Measurements from ENCODE around the gene ATXN2. TPM values are rescaled to one million over a fixed set of nuclear protein-coding genes. Genes with fewer than 3 reads are reported as not detected.

ATXN2 gene
- total RNA-seq, 1 donor from 2014 or later, result 50.0 TPM

DNA sequence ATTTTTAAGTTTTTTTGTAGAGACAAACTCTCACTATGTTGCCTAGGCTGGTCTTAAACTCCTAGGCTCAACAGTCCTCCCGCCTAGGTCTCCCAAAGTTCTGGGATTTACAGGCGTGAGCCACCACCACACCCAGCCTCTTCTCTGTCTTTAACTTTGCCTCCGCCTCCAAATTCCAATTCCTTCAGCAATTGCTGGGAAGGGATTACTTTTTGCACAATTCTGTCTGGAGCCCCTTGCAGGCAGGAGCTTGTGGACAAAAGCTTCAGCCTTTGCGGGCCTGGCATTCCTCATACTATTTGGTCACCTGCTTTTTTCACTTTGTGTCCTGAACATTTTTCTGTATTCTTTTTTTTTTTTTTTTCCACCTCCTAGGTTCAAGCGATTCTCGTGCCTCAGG is 167.3 kb downstream of the ATXN2 start:
- no peak for DNase-seq
- intact Hi-C loops (cut with micrococcal nuclease), result no loop called here
- TF ChIP-seq, protein P1, sequence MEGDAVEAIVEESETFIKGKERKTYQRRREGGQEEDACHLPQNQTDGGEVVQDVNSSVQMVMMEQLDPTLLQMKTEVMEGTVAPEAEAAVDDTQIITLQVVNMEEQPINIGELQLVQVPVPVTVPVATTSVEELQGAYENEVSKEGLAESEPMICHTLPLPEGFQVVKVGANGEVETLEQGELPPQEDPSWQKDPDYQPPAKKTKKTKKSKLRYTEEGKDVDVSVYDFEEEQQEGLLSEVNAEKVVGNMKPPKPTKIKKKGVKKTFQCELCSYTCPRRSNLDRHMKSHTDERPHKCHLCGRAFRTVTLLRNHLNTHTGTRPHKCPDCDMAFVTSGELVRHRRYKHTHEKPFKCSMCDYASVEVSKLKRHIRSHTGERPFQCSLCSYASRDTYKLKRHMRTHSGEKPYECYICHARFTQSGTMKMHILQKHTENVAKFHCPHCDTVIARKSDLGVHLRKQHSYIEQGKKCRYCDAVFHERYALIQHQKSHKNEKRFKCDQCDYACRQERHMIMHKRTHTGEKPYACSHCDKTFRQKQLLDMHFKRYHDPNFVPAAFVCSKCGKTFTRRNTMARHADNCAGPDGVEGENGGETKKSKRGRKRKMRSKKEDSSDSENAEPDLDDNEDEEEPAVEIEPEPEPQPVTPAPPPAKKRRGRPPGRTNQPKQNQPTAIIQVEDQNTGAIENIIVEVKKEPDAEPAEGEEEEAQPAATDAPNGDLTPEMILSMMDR (IDR thresholded peaks at IDR 0.05; ENCODE audit: borderline replicate concordance), result no peak
- H3K4me3 ChIP-seq, result no peak overlapping the region
- H3K4me1 ChIP-seq, result peaks cover 100% of the 10 kb centered on the region
- H3K27ac ChIP-seq (replicated peaks), result peak overlapping the region; percentile 97
- H3K36me3 ChIP-seq, result no peaks in the 10 kb centered on the region
- no peaks in the 10 kb centered on the region for H3K9me3 ChIP-seq (replicated peaks)
- no peaks in the 10 kb centered on the region for H3K27me3 ChIP-seq (ENCODE audit: low read depth)

- Histone ChIP-seq H3K4me1 (peaks cover 100% of the 10 kb centered on the region), H3K27ac (replicated peaks) (peak overlapping the region; percentile 97), H3K4me3 (peak overlapping the region; percentile 35), H3K9me3 (replicated peaks) (no peaks in the 10 kb centered on the region), H3K36me3 (no peaks in the 10 kb centered on the region), H3K27me3 (ENCODE audit: low read depth) (no peaks in the 10 kb centered on the region)
- DNase-seq, result no peak
- intact Hi-C loops (cut with micrococcal nuclease), result no loop called here
- TF ChIP-seq, protein P1 (IDR thresholded peaks at IDR 0.05; ENCODE audit: borderline replicate concordance), result no peak
Measured at GRCh38 chr12:111430433-111431353, 168.4 kb downstream of the ATXN2 start.

DNA sequence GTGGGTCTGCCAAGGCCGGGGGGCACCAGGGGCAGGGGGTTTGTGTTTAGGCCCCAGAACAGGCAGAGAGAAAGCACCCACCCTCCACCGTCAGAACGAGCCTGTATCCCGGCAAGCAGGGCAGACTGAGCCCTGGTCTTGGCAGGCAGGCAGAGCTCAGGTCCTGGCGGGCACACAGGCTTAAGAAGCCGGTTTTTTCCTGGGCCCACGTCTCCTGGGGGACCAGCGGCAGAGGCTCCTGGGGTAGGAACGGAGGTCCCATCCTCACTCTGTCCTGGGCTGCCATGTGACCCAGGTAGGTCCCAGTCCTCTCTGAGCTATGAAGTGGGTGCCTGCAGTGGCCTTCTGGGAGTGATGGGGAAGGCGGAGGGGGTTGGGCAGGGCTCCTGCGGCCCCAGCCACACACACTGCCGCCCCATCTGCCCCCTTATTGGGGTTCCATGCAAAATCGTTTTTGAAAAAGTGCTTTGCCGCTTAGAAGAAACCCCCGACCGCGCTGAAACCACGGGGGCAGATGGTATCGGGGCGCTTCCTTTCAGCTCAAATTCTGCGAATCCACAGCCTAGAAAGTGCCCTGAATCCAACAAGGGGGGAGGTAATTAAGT is 169.2 kb downstream of the ATXN2 start:
- Histone ChIP-seq H3K27me3 (ENCODE audit: low read depth) (no peaks in the 10 kb centered on the region), H3K9me3 (replicated peaks) (no peaks in the 10 kb centered on the region), H3K4me1 (peaks cover 100% of the 10 kb centered on the region), H3K36me3 (no peaks in the 10 kb centered on the region), H3K4me3 (peak overlapping the region; percentile 35), H3K27ac (replicated peaks) (peak overlapping the region; percentile 97)
- intact Hi-C loops (cut with micrococcal nuclease), result no loop called here
- no peak for DNase-seq
- TF ChIP-seq, protein P1 (IDR thresholded peaks at IDR 0.05; ENCODE audit: borderline replicate concordance), result no peak

- Histone ChIP-seq H3K27me3 (ENCODE audit: low read depth) (no peaks in the 10 kb centered on the region), H3K9me3 (replicated peaks) (no peaks in the 10 kb centered on the region), H3K36me3 (no peaks in the 10 kb centered on the region), H3K4me3 (peak overlapping the region; percentile 35), H3K4me1 (peaks cover 100% of the 10 kb centered on the region), H3K27ac (replicated peaks) (peak overlapping the region; percentile 97)
- intact Hi-C loops (cut with micrococcal nuclease), result no loop called here
- peak; percentile 76 for DNase-seq
- TF ChIP-seq, protein P1 (IDR thresholded peaks at IDR 0.05; ENCODE audit: borderline replicate concordance), result no peak
Measured at GRCh38 chr12:111428728-111429175, 170.4 kb downstream of the ATXN2 start.

- Histone ChIP-seq H3K9me3 (replicated peaks) (no peaks in the 10 kb centered on the region), H3K4me1 (peaks cover 100% of the 10 kb centered on the region), H3K4me3 (peak overlapping the region; percentile 25), H3K27me3 (ENCODE audit: low read depth) (no peaks in the 10 kb centered on the region), H3K27ac (replicated peaks) (peak overlapping the region; percentile 97), H3K36me3 (no peaks in the 10 kb centered on the region)
- intact Hi-C loops (cut with micrococcal nuclease), result no loop called here
- no peak for DNase-seq
- TF ChIP-seq, protein P1 (IDR thresholded peaks at IDR 0.05; ENCODE audit: borderline replicate concordance), result no peak
Measured at GRCh38 chr12:111428081-111428727, 170.9 kb downstream of the ATXN2 start.

All from left ventricle myocardium inferior (tissue), 1 donor.